HG03565 (cell line): ENCODE measurements around the gene COPS7B.

ENCODE experiments used
- ATAC-seq: cut with Tn5 transposase; IDR thresholded peaks from one replicate; pipeline ENCODE4 v1.9.1; 2021; ENCODE audit warnings: mild to moderate bottlenecking, moderate library complexity; ENCODE audit not compliant: unreplicated experiment

Gene COPS7B

GRCh38 chr2:231785413-231785812, 832 bp upstream of the COPS7B start:
- ATAC-seq, result no peak

- no peak for ATAC-seq
These were observed 446 bp upstream of the COPS7B start for GRCh38 chr2:231785822-231786176.

- ATAC-seq, result no peak
These were observed 660 bp downstream of the COPS7B start for GRCh38 chr2:231786917-231787292.

GRCh38 chr2:231791107-231791506, 4.9 kb downstream of the COPS7B start:
- no peak for ATAC-seq

GRCh38 chr2:231794383-231794782, 8.1 kb downstream of the COPS7B start:
- ATAC-seq, result no peak

- no peak for ATAC-seq
These were observed 9.5 kb downstream of the COPS7B start for GRCh38 chr2:231795525-231796327.

GRCh38 chr2:231800493-231801091, 14.3 kb downstream of the COPS7B start:
- no peak for ATAC-seq

- no peak for ATAC-seq
These were observed 17.4 kb downstream of the COPS7B start for GRCh38 chr2:231803501-231804138.

- ATAC-seq, result no peak
These were observed 20.8 kb downstream of the COPS7B start for GRCh38 chr2:231807020-231807419.

- no peak for ATAC-seq
These were observed 24.7 kb downstream of the COPS7B start for GRCh38 chr2:231810905-231811304.

- ATAC-seq, result no peak
These were observed 30.2 kb downstream of the COPS7B start for GRCh38 chr2:231816327-231817026.

GRCh38 chr2:231819447-231820042, 33.3 kb downstream of the COPS7B start:
- no peak for ATAC-seq

- no peak for ATAC-seq
These were observed 34.6 kb downstream of the COPS7B start for GRCh38 chr2:231820786-231821303.

GRCh38 chr2:231821908-231822307, 35.7 kb downstream of the COPS7B start:
- ATAC-seq, result no peak

- ATAC-seq, result no peak
These were observed 66.9 kb downstream of the COPS7B start for GRCh38 chr2:231853105-231853504.

GRCh38 chr2:231854616-231855125, 68.4 kb downstream of the COPS7B start:
- ATAC-seq, result no peak

GRCh38 chr2:231856959-231857358, 70.7 kb downstream of the COPS7B start:
- no peak for ATAC-seq
